Spinal cord (tissue), 10 donors: ENCODE results near the gene STRADB. TPM values are rescaled to one million over a fixed set of nuclear protein-coding genes. Genes with fewer than 3 reads are reported as not detected.
A peak's percentile ranks its signal among the peaks of the same experiment; 100 is the strongest.
"Not testable (repeated sequence)": the region's sequence is repeated elsewhere in the genome, so short reads cannot be mapped to it uniquely, and the experiment has no call there.

Experiments
- DNase-seq, 6 donors: peaks; one replicate each; pipeline versions ENCODE4 v3.0.0 to v3.0.0-alpha.2; 2013 to 2015; ENCODE audit warnings: low spot score in 6 of 6, low read depth in 4 of 6
- H3K27ac ChIP-seq: one replicate; pipeline ENCODE4 v1.5.1; 2013; ENCODE audit warnings: low read depth, low read length, control low read depth
- H3K27me3 ChIP-seq: one replicate; pipeline ENCODE4 v1.6.1; 2013; ENCODE audit warnings: low read length; ENCODE audit not compliant: control insufficient read depth, insufficient read depth
- H3K36me3 ChIP-seq: one replicate; pipeline ENCODE4 v1.6.1; 2013; ENCODE audit warnings: low read length; ENCODE audit not compliant: control insufficient read depth, insufficient read depth
- H3K4me1 ChIP-seq: one replicate; pipeline ENCODE4 v1.6.1; 2013; ENCODE audit warnings: low read length; ENCODE audit not compliant: control insufficient read depth, insufficient read depth
- H3K4me3 ChIP-seq: one replicate; pipeline ENCODE4 v1.5.1; 2013; ENCODE audit warnings: low read depth, low read length, control low read depth
- H3K9me3 ChIP-seq: one replicate; pipeline ENCODE4 v1.6.1; 2013; ENCODE audit warnings: low read length; ENCODE audit not compliant: control insufficient read depth, insufficient read depth
- WGBS: methylation state at CpG from one replicate; pipeline ENCODE4 v1.1.5; 2013; ENCODE audit warnings: missing lambda C conversion rate; ENCODE audit not compliant: insufficient coverage; 5-methylcytosine and 5-hydroxymethylcytosine counted together
- polyA plus RNA-seq, 2 donors: library from polyadenylated mRNA; unstranded; fragments of 120-200 nt; gene quantifications; one replicate each; pipeline ENCODE4 v1.2.1, GENCODE V29; 2013; ENCODE audit not compliant: insufficient read length in 2 of 2
- total RNA-seq, 2 donors: library from RNA; depleted of rRNA in 1 of 2; stranded (reverse); fragments of 120-200 nt in 1 of 2; fragments of >200 nt in 1 of 2; gene quantifications; one replicate each; pipeline versions ENCODE4 v1.2.3 to v1.2.4, GENCODE V29; 2013 to 2014
- donor health status: healthy.

STRADB gene
- total and polyA plus RNA-seq, 4 donors, result 48.3 to 108 (median 78.0) TPM

DNA sequence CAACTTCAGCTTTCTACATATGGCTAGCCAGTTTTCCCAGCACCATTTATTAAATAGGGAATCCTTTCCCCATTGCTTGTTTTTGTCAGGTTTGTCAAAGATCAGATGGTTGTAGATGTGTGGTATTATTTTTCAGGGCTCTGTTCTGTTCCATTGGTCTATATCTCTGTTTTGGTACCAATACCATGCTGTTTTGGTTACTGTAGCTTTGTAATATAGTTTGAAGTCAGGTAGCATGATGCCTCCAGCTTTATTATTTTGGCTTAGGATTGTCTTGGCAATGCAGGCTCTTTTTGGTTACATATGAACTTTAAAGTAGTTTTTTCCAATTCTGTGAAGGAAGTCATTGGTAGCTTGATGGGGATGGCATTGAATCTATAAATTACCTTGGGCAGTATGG lies 23.2 kb upstream of the STRADB start:
- H3K36me3 ChIP-seq, DNase-seq, H3K4me3 ChIP-seq, H3K27me3 ChIP-seq, H3K4me1 ChIP-seq, H3K9me3 ChIP-seq, H3K27ac ChIP-seq: not testable (repeated sequence)

DNA sequence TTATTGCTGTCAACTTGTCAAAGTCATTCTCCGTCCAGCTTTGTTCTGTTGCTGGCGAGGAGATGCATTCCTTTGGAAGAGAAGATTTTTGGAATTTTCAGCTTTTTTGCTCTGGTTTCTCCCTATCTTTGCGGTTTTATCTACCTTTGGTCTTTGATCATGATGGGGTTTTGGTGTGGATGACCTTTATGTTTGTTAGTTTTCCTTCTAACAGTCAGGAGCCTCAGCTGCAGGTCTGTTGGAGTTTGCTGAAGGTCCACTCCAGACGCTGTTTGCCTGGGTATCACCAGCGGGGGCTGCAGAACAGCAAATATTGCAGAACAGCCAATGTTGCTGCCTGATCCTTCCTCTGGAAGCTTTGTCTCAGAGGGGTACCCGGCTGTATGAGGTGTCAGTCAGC lies 21.7 kb upstream of the STRADB start:
- H3K4me3 ChIP-seq, H3K27me3 ChIP-seq, H3K4me1 ChIP-seq, H3K9me3 ChIP-seq, H3K36me3 ChIP-seq, DNase-seq, H3K27ac ChIP-seq: not testable (repeated sequence)
- 99% methylated on average over 5 of the region's 6 CpGs for WGBS

GRCh38 chr2:201430322-201430721 lies 21.2 kb upstream of the STRADB start:
- 98% methylated on average over 11 of the region's 12 CpGs for WGBS
- not testable (repeated sequence) for H3K9me3 ChIP-seq, DNase-seq, H3K27ac ChIP-seq, H3K4me3 ChIP-seq, H3K4me1 ChIP-seq, H3K36me3 ChIP-seq, H3K27me3 ChIP-seq

DNA sequence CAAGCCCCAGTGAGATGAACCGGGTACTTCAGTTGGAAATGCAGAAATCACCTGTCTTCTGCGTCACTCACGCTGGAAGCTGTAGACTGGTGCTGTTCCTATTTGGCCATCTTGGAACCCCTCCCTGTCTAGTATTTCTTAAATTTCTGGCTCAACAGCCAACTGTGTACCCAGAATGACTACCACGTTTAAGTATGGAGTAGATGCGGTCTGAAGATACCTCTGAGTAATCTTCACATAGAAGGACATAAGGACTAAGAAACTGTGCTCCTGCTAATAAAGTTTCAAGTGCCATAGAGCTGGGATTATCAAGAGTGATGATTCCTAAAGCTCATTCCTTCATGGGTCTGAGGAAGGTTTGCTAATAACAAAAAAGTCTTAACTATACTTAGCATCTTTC lies 20.7 kb upstream of the STRADB start:
- Histone ChIP-seq H3K27me3 (no peaks in the 10 kb centered on the region), H3K27ac (no peak overlapping the region), H3K4me3 (no peak overlapping the region), H3K36me3 (no peaks in the 10 kb centered on the region), H3K9me3 (no peaks in the 10 kb centered on the region), H3K4me1 (peaks cover 3% of the 10 kb centered on the region)
- no peak for DNase-seq
- 100% methylated on average over 2 of the region's 5 CpGs for WGBS

DNA sequence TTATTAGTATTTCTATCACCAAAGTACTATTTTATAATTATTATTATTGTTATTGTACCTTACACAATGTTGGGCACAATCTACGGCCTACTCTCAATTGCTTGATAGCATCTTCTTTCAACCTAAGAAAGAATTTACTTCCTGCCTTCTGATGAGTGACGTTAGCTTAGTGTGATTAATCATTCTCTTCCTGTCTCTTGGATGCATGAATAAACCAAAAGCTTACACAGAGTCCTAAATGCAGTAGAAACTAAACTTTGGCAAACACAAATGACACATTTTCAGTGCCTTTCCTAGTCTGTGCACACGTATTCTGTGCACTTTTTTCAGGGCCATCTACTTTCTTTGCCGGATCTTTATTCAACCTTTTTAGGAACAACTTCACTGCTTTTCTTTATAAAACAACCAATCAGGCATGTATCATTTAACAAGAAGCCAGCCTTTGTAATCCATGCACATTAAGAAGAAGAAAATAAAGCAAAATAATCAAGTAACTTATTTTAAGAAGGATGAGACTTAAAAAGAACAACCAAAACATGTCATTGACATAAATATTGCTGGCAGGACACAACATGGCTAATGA lies 19.4 kb upstream of the STRADB start:
- Histone ChIP-seq H3K4me1 (peaks cover 3% of the 10 kb centered on the region), H3K27ac (peak overlapping the region; percentile 37), H3K9me3 (no peaks in the 10 kb centered on the region), H3K27me3 (no peaks in the 10 kb centered on the region), H3K4me3 (no peak overlapping the region), H3K36me3 (no peaks in the 10 kb centered on the region)
- WGBS, result 31% methylated on average over 2 of the region's 4 CpGs
- peak in 1 of 6 donors; percentile 51 for DNase-seq

- no peaks in the 10 kb centered on the region for H3K36me3 ChIP-seq
- peak in 2 of 6 donors; percentile 11 to 18 for DNase-seq
- H3K4me3 ChIP-seq, result no peak overlapping the region
- no peaks in the 10 kb centered on the region for H3K27me3 ChIP-seq
- H3K4me1 ChIP-seq, result peaks cover 3% of the 10 kb centered on the region
- no peaks in the 10 kb centered on the region for H3K9me3 ChIP-seq
- peak overlapping the region; percentile 37 for H3K27ac ChIP-seq
- WGBS, result 60% methylated on average over 1 of the region's 5 CpGs
Measured at GRCh38 chr2:201432621-201433393, 18.7 kb upstream of the STRADB start.

DNA sequence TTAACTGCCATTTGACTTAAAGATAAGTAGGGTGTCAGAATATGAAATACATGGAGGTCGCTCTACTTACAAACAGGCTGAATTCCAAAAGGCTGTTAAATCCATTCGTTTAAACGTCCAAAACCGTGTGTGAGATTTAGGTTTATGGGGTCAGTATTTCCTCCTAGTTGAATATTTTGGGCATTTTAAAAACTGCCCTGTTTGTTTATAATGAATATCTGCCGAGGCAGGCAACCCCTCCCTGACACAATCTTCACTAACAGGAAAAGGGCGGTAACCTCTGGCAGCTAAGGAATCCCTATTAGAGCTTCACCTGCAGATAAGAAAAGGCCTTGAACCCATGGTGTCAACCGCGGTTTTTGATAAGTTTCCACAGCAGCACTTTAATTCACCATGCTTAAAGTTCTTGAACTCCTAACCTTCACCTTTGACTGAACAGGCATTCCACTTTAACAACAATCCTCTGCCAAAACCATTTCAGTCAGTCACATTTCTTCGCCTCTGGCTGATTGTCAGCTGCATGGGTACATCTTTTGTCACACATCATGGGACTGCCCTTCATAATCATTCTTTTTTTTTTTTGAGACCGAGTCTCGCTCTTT lies 18.0 kb upstream of the STRADB start:
- H3K27ac ChIP-seq, result no peak overlapping the region
- 78% methylated on average over 7 of the region's 11 CpGs for WGBS
- no peak for DNase-seq

DNA sequence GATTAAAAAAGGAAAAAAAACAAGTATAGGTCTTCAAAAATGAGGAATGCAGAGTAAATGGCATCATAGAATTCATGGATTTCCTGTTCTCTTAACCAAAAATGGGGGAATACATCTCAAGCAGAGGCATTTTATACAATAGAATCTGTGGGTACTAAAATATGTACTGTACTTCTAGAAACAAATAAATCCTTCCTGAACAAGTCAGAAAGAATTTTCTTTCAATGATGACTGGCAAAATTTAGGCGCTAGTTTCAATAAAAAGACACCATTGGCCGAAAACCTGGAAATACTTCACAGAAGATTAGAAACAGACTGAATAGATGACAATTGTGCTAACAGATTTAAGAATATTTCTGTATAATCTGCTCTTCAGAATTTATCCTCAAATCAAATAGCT lies 15.4 kb upstream of the STRADB start:
- H3K27ac ChIP-seq, result no peak overlapping the region
- no peaks in the 10 kb centered on the region for H3K36me3 ChIP-seq
- no peaks in the 10 kb centered on the region for H3K9me3 ChIP-seq
- WGBS, result no CpG with 5 or more reads among the region's 2 CpGs
- no peak for DNase-seq
- no peaks in the 10 kb centered on the region for H3K27me3 ChIP-seq
- H3K4me3 ChIP-seq, result no peak overlapping the region
- H3K4me1 ChIP-seq, result peaks cover 3% of the 10 kb centered on the region

More for the DNA sequence above, 18.0 kb upstream of the STRADB start:
- H3K36me3 ChIP-seq, result no peaks in the 10 kb centered on the region
- H3K4me3 ChIP-seq, result no peak overlapping the region
- H3K27me3 ChIP-seq, result no peaks in the 10 kb centered on the region
- H3K4me1 ChIP-seq, result peaks cover 3% of the 10 kb centered on the region
- H3K9me3 ChIP-seq, result no peaks in the 10 kb centered on the region

- H3K36me3 ChIP-seq, H3K27ac ChIP-seq, H3K4me1 ChIP-seq, H3K4me3 ChIP-seq, DNase-seq, H3K9me3 ChIP-seq, H3K27me3 ChIP-seq: not testable (repeated sequence)
- WGBS, result no CpG with 5 or more reads among the region's 3 CpGs
Measured at GRCh38 chr2:201439336-201439922, 12.1 kb upstream of the STRADB start.
